ENCODE measurements around the gene ZNF585A.
"Not testable (repeated sequence)": the region's sequence is repeated elsewhere in the genome, so short reads cannot be mapped to it uniquely, and the experiment has no call there.

Gene ZNF585A

DNA sequence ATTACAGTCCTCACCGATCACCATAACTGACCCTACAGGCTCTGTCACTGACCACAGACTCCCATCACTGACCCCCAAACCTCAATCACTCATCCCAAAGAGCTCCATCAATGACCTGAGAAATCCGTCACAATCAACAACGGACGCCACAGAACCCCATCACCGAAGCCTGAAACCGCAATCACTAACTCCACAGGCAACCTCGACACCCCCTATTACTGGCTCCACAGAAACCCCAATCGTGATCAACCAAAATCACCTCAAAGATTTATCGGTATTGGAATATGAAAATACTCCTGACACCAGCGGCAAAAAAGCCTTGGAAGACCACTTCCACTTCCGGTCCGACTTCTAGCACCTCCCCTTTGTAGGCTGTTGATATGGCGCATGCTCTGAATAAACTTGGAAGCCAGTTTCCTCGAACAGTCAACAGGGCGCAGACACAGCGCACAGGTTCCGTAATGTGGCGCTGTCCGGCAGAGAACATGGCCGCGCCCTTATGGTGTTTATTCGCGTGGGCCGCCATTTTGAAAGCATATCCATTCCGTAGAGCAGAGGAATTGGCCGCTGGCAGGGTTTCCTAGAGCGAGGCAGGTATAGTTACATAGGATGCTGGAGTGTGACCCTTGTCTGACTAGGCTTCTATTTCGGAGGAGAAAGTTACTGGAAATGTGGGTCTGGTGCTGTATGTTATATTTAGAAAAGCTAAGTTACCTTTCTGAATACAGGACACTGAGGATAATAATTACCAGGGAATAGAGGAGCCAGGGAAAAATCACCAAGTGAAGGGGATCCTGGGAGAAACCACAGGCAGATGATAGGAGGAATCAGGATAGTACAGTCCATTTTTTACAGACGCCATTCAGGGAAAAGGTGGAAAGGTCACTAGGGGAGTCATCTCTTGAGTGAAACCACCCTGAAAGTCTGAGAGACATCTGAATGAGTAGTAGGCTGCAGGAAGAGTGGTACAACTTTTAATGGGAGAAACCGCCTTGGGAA lies at the start of gene ZNF585A:
Gene ZNF585A, minus strand, starts transcription at position 328 of the 999 bp plus-strand sequence. CDS start 2,785 bp downstream, outside the sequence.
- DNase-seq, result peak; percentile 71 to 76

DNA sequence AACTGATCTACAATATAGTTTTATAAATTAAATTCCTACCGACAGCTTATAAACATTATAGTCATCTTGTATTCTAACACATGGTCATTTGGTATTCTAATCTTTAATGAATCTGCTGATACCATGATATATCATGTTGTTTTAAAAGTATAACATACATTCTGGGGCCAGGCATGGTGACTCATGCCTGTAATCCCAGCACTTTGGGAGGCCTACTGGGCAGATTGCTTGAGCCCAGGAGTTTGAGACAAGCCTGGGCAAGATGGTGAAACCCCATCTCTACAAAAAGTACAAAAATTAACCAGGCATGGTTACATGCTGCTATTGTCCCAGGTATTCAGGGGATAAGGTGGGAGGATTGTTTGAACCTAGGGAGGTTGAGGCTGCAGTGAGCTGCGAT lies 48.6 kb upstream of the ZNF585A start:
- DNase-seq, result no peak

GRCh38 chr19:37220383-37220782 lies 47.9 kb upstream of the ZNF585A start:
- no peak for DNase-seq

- no peak for DNase-seq
These were observed 46.1 kb upstream of the ZNF585A start for GRCh38 chr19:37218592-37218935.

GRCh38 chr19:37217775-37218591 lies 45.5 kb upstream of the ZNF585A start, which contains the start of gene ZNF383:
ZNF383 (plus strand) TSS chr19:37218214; CDS start chr19:37230454, 12,240 bp downstream.
- DNase-seq, result peak; percentile 98 to 99

DNA sequence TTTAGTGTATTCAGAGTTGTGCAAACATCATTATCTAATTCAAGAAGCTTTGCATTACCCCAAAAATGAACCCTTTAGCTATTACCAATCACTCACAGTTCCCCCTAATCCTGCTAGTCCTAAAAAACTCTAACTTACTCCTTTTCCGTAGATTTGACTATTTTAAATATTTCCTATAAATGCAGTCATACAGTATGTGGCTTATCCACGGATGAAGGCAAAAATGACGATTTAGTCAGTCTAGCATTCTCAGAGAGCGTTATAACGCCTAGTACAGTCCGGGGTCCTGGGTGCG lies 44.9 kb upstream of the ZNF585A start:
- DNase-seq, result no peak

GRCh38 chr19:37197768-37198167 lies 25.3 kb upstream of the ZNF585A start:
- DNase-seq, result no peak

DNA sequence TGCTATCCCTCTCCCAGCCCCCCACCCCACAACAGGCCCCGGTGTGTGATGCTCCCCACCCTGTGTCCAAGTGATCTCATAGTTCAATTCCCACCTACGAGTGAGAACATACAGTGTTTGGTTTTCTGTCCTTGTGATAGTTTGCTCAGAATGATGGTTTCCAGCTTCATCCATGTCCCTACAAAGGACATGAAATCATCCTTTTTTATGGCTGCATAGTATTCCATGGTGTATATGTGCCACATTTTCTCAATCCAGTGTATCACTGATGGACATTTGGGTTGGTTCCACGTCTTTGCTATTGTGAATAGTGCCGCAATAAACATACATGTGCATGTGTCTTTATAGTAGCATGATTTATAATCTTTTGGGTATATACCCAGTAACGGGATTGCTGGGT lies 24.6 kb upstream of the ZNF585A start:
- DNase-seq, result not testable (repeated sequence)

- DNase-seq, result not testable (repeated sequence)
These were observed 22.8 kb upstream of the ZNF585A start for GRCh38 chr19:37195248-37195647.

GRCh38 chr19:37186071-37186470 lies 13.6 kb upstream of the ZNF585A start:
- DNase-seq, result not testable (repeated sequence)

GRCh38 chr19:37165635-37166034 lies 6.9 kb downstream of the ZNF585A start:
- DNase-seq, result no peak

DNA sequence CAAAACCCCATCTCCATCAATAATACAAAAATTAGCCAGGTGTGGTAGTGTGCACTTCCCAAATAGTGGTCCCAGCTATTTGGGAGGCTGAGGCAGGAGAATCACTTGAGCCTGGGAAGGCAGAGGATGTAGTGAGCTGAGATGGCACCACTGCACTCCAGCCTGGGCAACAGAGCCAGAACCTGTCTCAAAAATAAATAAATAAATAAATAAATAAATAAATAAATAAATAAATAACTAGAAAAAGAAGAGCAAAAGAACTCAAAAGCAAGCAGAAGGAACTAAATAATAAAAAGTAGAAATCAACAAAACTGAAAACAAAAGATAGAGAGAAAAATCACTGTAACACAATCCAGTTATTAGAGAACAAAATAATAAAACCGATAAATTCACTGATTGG lies 12.3 kb downstream of the ZNF585A start:
- DNase-seq, result no peak

DNA sequence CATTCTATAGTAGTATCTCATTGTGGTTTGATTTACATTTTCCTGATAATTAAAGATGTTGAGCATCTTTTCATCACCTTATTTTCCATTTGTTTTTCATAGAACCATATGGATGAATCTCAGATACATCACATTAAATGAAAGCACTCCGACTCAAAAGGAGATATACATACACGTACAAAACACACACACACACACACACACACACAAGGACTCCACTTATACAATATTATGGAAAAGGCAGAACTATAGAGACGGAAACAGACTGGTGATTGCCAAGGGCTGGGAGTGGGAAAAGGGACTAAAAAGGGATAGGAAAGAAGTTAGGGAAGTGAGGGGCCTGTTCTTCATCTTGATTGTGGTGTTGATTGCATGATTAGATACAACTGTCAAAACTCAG lies 24.3 kb downstream of the ZNF585A start:
- DNase-seq, result no peak

- no peak for DNase-seq
These were observed 36.4 kb downstream of the ZNF585A start for GRCh38 chr19:37136111-37136510.

GRCh38 chr19:37128821-37129177 lies 43.7 kb downstream of the ZNF585A start:
- DNase-seq, result no peak

- DNase-seq, result no peak
These were observed 44.3 kb downstream of the ZNF585A start for GRCh38 chr19:37127999-37128820.

GRCh38 chr19:37122093-37122492 lies 50.4 kb downstream of the ZNF585A start:
- DNase-seq, result not testable (repeated sequence)

DNA sequence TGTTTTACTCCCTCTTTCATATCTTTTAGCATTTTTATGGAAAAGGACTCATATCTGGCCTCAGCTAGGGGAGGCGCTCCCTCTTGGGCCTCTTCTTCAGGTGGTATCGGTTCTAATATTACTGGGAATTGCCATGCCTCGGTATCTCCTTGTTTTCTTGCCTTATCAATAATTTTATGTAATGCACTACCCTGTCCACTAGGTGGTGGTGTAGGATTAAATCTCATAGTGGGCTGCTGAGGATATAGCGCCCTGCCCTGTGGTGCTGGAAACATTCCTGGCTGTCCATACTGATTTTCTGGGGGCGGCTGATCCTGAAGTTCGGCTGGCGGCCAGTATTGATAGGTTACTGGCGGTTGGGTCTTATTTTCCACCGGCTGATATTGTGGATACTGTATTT lies 58.5 kb downstream of the ZNF585A start:
- no peak for DNase-seq

GRCh38 chr19:37111753-37112152 lies 60.7 kb downstream of the ZNF585A start:
- peak in 1 of 2 experiments; percentile 18 for DNase-seq

DNA sequence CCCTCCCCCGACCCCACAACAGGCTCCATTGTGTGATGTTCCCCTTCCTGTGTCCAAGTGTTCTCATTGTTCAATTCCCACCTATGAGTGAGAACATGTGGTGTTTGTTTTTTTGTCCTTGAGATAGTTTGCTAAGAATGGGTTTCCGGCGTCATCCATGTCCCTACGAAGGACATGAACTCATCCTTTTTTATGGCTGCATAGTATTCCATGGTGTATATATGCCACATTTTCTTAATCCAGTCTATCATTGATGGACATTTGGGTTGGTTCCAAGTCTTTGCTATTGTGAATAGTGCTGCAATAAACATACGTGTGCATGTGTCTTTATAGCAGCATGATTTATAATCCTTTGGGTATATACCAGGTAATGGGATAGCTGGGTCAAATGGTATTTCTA lies 68.4 kb downstream of the ZNF585A start:
- DNase-seq, result not testable (repeated sequence)

GRCh38 chr19:37098570-37098969 lies 73.9 kb downstream of the ZNF585A start:
- no peak for DNase-seq

DNA sequence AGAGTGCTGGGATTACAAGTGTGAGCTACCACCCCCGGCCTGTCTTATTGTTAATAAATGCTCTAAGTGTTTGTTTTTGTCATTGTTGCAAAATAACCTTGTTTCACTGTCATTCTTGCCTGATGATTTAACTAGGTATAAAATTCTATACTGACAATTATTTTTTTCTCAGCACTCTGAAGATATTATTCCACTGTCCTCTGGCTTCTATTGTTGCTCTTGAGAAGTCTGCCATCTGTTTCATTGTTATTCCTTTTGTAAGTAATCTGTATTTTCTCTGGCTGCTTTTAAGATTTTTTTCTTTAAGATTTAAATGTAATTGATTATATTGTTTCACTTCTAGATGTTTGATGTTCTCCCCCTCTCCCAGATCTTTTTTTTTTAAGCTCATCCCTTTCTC lies 76.6 kb downstream of the ZNF585A start:
- peak in 1 of 2 experiments; percentile 37 for DNase-seq
